ENCODE results near the gene GTPBP1.

Gene GTPBP1

DNA sequence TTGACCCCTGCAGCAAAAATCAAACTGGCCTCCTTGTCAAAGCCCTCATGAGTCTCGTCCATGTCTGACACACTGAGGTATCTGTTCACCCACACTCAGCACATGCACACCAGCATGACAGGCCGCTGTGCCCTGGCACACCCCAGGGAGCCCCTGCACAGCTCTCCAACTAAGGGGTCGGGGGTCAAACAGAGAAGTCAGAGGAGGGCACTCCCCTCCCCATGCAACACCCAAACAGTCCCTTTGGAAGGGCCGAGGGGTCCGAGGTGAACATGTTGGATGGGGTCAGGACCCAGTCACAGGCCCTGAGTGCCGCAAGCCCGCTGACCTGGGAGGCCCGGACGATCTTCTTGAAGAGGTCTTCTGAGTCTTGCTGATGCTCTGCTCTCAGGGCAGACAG, 35.4 kb downstream of the GTPBP1 start:
- no peak for DNase-seq (ENCODE audit: low spot score)

DNA sequence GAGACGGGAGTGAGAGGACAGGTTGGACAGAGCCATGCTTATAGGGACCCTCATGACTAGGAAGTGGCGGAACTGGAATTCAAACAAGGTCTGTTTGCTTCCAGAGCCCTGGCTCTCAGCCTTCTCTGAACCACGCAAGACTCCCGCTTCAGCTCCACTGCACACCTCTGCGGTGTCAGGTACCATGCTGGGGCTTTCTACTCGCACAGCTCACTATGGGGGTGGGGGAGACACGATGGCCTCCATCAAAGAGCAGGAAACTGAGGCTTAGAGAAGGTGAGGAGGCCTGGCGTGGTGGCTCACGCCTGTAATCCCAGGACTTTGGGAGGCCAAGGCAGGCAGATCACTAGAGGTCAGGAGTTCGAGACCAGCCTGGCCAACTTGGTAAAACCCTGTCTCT, 35.8 kb downstream of the GTPBP1 start:
- DNase-seq (ENCODE audit: low spot score): no peak

DNA sequence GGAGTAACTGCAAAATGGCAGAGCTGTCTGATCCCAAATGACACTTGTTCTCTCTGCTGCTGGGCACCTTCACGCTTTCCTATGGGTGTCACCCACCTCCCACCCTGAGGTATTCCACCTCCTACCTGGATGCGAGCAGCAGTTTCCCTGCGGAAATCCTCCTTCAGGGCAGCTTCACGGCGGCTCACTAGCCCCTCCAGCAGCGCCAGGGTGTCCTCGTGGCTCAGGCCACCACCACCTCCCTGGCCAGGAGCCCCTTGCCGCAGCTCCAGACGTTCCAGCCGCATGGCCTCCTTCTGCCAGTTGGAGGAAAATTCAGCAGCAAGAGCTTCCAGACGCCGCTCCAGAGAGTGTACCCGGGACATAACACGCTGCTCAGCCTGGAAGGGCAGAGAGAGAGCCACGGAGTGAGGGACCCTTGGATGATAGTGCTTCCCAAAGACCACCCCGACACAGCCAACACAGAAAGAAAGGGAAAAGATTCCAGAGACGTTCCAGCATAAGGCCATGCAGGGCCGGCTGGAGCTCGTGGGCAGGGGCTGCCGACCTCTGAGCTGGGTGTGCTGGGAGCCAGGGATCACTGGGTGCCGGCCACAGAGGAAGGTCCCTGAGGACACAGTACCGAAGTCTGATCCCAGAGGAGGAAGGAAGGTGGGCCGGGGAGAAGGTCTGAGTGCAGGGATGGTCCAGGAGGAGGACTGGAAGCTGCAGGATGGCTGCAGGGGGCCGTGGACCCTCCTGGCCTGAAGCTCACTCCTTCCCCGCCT, 36.6 kb downstream of the GTPBP1 start:
- no peak for DNase-seq (ENCODE audit: low spot score)

DNA sequence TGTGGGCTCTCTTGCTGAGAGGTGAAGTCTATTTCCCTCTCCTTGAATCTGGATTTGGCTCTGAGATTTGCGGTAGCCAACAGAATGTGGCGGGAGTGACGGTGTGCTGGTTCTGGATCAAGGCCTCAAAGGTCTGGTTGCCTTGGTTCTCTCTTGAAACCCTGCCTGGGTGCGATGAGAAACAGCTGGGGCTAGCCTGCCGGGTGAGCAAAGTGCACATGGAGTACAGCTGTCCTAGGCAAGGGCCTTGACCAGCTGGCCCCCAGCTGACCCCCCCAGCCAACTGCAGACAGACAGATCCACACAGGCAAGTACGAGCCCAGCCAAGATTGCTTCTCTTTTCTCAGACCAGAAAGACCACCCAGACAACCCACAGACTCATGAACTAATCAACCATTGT, 39.2 kb downstream of the GTPBP1 start:
- no peak for DNase-seq (ENCODE audit: low spot score)

DNA sequence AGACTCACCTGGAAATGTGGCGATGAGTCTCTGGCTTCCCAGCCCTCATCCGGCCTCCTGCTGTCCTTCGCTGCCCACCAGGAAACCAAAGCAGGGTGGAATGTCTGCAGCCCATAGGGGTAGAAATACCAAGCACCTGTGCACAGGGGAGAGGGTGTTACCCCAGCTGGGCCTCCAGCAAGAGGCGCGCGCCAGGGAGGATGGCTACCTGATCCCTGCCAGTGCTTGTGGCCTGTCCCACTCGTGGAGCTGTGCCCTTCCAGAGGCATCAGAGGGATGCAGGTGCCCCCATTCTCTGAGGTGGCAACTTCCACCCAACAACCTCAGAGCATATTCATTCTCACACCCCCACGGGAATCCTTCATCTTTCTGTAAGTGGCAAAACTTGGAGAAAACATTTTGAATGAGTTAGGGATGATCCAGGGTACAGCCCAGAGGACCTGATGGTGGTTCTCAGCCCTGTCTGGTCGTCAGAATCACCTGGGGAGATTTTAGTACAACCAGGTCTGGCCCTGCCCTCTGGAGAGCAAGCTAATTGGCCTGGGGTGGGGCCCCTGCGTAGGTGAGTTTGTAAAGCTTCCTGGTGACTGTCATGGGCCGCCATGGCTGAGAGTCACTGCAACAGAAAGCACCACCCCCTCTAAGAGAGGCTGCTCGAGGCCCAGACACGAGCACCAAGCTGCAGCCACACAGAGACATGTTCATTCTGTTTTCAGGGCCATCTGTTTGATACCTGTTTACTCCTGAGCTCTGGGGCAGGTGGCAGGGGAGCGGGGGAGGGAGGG, 40.1 kb downstream of the GTPBP1 start:
- no peak for DNase-seq (ENCODE audit: low spot score)

DNA sequence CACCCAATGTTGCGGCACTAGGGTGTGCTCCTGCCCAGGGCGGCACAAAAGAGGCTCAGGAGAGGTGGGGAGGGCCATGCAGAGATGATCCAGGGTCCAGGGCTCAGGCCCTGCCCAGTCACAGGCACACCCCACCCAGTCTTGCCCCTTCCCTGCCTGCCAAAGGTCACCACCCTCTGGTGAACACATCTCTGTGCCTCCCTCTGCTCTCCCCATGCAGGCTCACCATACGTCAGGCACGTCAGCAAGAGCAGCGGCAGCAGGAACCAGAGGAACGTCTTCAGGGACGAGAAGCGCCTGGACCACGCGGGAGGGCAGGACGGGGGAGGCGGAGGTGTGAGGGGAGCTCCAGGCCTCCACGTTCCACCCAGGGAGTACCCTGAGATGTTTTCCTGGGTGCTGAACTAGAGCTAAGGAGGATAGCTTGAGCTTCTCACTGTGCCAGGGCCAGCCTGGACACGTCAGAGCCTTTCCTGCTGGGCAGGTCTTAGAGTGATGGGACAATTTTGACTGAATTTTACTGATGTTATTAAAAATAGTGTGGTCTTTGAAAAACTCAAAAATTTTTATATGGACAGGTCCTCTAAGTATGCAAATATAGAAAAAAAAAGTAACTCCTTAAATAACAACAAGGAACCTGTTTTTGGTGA, 42.9 kb downstream of the GTPBP1 start:
- no peak for DNase-seq (ENCODE audit: low spot score)

DNA sequence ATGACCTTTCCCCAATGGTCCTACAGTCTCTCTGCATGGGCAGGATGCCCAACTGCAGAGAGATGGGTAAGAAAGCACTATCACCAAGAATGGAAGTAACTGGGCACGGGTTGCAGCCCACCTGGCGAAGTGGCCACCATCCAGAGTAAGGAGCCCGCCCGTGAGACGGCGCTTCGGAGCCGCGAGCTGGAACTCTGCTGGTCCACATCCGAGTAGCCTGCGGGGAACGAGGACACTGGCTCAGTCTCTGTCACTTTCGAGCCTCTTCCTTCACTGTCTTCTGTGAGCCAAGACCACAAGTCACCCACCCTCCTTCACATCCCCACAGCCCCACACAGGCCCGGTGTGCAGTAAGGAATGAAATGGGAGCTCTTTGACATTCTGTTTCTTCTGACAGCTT, 44.4 kb downstream of the GTPBP1 start:
- DNase-seq (ENCODE audit: low spot score): no peak

DNA sequence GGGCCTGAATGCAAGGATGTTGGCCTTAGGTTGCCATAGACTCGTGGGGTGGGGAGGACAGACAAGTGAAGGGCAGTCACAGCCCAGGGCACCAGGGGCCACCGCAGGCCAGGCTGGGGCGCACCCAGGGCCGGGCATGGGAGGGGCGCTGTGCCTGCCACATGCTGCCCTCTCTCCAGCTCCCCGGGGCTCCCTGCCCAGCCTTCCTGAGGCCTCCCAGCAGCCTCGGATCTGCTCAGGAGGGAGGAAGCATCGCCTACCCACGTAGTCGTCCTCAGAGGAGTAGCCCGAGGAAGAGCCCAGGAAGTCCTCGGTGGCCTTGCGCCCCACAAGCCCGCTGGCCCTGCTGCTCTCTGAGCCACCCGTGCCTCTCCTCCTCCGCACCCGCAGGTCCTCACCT, 44.9 kb downstream of the GTPBP1 start:
- no peak for DNase-seq (ENCODE audit: low spot score)

DNA sequence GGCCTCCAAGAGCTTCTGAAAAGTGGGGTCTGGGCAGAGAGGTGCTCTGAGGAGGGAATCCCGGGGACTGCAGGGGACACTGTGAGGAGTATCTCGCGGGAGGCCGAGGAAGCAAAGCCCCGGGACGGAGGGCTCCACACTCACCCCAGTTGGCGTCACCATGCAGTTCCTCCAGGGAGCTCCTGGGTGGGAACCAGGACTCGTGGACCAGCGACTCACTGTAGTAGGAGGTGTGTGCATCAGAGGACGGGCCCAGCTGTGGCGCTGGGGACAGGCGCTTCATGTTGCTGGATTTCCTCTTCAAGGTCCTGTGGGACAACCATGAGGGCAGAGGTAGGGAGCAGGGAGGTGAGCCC, 45.3 kb downstream of the GTPBP1 start:
- DNase-seq (ENCODE audit: low spot score): no peak

DNA sequence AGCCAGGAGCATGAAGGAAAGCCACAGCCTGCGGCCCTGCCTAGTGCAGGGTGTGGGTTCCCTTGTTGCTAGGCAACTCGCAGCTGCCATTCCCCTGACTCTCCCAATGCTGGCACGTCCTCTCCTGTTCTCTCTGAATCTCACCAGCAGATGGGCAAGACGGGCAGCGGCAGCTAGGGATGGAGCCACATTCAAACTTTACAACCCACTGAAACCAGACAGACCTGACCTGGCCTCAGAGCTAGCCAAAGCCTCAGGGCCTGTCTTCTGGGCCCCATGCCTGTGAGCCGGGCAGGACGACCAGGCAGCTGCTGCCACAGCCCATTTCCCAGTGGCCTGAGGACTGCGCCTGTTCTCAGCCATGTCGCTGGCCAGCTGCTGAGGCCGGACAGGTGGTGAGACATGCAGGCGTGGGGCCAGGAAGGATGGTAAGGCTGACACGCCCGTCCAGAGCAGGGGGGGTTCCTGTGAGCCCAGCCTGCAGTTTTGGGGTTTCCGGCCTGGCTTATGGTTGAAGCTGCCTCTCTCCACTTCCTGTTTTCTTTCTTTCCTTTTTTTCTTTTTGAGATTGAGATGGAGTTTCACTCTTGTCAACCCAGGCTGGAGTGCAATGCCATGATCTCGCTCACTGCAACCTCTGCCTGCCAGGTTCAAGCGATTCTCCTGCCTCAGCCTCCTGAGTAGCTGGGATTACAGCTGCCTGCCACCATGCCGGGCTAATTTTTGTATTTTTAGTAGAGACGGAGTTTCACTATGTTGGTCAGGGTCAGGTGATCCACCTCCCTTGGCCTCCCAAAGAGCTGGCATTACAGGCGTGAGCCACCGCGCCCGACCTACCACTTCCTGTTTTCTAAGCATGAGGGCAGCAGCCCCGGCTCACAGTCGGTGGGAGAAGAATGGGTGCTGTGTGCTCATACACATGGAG, 45.9 kb downstream of the GTPBP1 start:
- no peak for DNase-seq (ENCODE audit: low spot score)

DNA sequence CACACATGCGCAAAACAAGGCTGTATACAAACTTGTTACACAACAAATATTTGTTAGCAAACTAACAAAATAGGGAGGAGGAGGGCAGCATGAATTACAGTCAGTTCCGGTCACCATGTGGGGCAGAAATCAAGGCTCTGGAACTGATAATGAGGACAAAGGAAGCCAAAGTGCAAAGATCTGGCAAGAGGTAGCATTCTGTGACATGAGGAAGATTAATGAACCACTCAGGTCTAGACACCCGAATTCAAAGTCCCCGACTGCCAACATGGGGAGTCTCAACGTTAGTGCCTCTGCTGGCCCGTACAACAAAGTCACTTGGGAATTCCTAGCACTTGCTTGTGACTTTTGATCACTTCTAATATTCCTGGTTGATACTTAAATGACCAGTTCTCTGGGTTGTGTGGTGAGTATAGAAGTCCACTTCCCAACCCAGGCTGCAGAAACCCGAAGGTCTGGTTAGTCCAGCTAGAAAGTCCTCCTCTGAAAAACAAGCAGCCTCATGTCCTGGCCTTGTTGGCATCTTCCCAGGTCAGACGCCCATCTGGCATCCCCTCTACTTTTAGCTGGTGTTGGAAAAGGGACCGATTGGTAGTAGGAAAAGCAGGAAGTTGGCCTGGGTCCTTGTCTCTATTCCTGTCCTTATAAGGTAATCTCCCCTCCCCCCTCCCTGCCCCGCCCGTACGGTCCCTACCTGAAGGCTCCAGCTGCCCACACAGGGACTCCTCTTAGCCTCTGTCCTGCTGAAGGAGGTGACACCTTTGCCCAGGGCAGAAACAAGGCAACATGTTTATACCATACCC, 48.4 kb downstream of the GTPBP1 start:
- DNase-seq (ENCODE audit: low spot score): no peak

DNA sequence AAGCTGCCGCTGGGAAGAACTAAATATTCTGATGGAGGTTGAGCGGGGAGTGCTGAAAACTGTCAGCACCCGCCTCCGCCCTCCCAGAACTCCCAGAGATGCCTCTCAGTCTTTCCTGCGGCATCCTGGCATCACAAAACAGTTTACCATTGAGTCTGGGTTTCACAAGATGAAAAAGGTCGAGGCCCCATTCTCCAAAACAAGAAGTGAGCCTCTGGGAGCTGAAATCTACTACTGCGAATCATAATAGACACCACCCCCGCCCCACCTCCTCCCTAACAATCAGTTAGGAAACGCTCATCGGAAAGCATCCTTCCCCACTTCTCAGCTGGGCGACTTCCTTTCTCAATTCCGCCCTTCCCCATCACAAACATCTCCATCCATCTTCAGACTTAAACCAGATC, 49.0 kb downstream of the GTPBP1 start:
- DNase-seq (ENCODE audit: low spot score): no peak

DNA sequence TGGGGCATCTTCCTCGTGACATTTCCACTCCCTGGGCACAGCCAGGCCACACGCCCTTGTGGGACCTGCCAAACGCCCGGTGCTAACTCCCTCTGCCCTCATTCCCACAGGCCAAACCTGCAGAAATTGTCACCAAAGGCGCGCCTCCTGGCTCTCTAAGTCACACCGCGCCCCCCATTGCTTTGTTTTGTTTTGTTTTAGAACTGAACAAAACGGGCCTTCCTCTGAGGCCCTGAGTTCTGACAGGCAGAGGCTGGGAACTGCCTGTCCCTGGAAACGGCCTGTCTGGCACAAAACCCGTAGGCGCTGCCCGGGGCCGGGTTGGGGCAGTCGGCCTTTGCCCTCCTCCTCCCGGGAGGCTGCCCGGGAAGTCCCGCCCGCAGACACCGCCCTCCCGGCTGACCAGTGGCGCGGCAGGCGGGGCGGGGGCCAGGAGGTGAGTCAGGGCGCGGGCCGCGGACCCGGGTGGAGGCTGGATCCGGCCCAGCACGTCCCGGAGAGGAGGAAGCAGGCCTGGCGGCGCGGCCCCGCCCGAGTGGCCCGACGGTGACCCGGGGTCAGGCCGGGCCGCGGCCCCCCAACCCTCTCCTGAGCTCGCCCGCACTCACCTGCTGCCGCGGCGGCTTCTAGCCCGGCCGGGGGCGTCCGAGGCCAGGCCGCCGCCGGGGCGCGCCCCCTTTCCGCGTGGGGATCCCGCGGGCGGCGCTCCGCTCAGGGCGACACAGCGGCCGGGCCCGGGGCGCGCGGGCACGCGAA, 49.6 kb downstream of the GTPBP1 start:
- peak; percentile 86 for DNase-seq (ENCODE audit: low spot score)

DNA sequence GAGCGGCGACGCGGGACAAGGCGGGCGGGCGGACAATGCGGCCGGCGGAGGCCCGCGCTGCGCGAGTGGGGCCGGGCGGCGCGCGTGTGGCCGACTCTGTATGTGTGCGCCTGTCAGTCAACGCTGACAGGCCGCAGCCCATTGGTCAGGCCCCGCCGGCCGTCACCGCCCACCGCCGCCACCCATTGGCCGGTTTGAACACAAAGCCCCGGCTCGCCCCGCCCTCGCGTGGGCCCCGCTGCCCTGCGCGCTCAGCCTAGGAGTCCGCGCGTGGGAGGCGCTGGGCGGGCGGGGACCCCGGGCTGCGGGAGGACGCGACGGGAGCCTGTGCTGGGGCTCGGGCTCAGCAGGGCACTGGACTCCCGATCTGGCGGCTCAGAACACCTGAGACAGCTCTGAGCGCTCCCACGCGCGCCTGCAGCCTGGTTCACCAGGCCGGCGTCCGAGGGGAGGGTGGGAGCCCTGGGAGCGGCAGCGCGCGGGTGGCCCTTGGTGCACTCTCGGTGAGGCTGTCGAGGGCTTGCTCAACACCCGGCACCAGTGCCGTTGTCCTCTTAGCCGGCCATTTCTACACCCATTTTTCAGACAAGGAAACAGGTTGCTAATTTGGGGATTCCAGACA, 50.3 kb downstream of the GTPBP1 start, which contains the start of gene SUN2:
Gene SUN2 (minus strand): TSS at position 88 of the 622 bp plus-strand sequence. CDS start 3,370 bp downstream, outside the sequence.
- DNase-seq (ENCODE audit: low spot score): peak; percentile 92

DNA sequence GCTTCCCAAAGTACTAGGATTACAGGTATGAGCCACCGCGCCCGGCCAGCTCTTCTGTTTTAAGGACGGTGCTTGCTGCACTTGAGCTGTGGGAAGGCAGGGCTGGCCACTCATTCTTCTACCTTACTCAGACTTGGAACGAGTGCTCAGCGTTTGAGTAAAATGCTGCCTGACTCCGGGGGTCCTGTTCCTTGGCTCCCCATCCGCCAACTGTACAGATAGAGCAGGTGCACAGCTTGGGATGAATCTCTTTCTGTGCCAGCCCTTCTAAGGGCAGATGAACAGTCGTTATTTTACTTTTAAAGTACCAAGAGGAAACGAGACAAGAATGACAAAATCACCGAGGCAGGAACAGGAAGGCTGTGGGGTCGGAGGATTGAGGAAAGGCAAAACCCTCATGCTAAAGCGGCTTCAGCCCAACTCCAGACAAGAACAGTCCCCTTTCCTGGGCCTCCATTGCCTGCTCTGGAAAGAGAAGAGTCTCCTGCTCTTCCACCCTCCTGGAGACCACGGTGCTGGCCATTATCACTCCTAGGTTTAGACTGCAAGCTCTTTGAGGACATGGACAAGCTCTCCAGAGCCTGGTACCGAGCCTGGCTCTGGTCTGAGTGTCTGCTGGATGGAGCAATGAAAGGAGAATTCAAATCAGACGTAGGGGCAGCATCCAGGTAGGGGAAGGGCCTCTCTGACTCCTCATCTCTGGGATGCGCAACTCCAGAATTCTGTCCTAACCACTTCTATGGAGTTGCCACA, 51.1 kb downstream of the GTPBP1 start:
- no peak for DNase-seq (ENCODE audit: low spot score)

DNA sequence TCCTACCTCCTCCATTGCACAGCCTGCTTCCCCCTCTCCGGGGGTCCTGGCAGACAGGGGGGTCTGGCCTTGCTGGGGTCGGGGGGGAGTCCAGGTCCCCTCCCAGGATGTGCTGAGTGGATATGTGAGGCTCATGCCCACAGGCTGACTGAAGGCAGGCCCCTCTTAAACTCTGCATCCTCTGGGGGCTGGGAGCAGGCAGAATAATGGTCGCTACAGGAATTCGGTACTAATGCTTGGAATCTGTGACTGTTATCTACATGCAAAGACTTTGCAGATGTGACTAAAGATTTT, 51.7 kb downstream of the GTPBP1 start:
- DNase-seq (ENCODE audit: low spot score): no peak

DNA sequence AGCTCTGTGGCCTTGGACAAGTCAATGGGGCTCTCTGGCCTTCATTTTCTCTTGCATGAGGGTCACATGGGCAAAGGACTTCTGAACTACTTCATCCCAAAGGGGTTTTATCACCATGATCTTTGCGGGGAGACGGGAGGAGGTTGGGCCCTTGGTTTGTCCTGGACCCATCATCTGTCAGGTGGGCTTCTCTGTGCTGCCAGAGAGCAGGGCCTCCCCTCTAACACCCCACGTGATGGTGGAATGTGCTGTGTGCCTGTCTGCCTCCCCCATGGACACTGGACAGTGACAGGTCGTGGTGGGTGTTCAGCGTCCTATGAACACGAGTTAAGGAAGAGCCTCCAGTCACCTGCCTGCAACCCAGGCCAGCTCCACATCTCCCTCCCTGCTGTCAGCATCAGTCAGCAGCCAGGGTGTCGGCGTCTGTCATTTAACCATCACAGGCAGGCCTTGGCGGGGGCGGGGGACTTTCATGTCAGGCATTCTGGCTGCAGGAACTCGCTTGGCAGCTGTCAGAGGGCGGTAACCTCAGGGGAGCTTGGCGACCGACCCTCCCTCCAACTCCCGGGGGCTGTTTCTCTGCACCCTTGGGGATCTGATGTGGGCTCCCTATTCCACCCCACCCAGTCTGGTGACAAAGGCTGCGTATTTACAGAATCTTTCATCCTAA, 52.7 kb downstream of the GTPBP1 start:
- no peak for DNase-seq (ENCODE audit: low spot score)

DNA sequence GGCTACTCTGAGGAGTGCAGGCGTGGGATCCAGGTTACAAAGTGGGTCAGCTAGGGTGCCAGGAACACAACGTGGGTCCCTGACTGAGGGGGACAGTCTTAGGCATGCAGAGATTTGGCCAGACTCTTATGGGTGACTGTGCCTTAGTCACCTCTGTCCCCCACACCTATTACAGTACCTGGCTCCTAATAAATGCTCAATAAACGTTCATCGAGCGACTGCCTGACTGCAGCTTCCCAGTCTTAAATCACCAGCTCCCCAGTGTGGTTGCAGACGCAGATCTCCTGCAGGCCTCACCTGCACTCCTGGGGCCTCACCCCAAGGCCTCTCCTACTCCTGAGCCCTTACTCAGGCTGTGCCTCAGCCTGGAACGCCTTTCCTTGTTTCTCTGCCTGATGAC, 53.3 kb downstream of the GTPBP1 start:
- no peak for DNase-seq (ENCODE audit: low spot score)

All from ecto neural progenitor cell (in vitro differentiated cells).